NCI-H82 (cell line): ENCODE data around the gene TPO.
"Not testable (repeated sequence)": the region's sequence is repeated elsewhere in the genome, so short reads cannot be mapped to it uniquely, and the experiment has no call there.

ENCODE experiments used
- DNase-seq: peaks from one replicate; lab custom pipeline; 2025; lab: John Stamatoyannopoulos, UW

TPO gene

GRCh38 chr2:1486670-1487069, 73.4 kb downstream of the TPO start:
- DNase-seq, result no peak

- no peak for DNase-seq
Observed at GRCh38 chr2:1487758-1488157, 74.5 kb downstream of the TPO start.

GRCh38 chr2:1488181-1488671, 75.0 kb downstream of the TPO start:
- DNase-seq, result no peak

GRCh38 chr2:1488851-1489250, 75.6 kb downstream of the TPO start:
- no peak for DNase-seq

- no peak for DNase-seq
Observed at GRCh38 chr2:1489486-1489885, 76.2 kb downstream of the TPO start.

GRCh38 chr2:1490381-1490780, 77.1 kb downstream of the TPO start:
- not testable (repeated sequence) for DNase-seq

GRCh38 chr2:1491751-1492150, 78.5 kb downstream of the TPO start:
- no peak for DNase-seq

- DNase-seq, result not testable (repeated sequence)
Observed at GRCh38 chr2:1492231-1492630, 79.0 kb downstream of the TPO start.

GRCh38 chr2:1492711-1493430, 79.6 kb downstream of the TPO start:
- DNase-seq, result no peak

- no peak for DNase-seq
Observed at GRCh38 chr2:1493431-1494126, 80.3 kb downstream of the TPO start.

GRCh38 chr2:1494257-1494656, 81.0 kb downstream of the TPO start:
- DNase-seq, result no peak

- DNase-seq, result no peak
Observed at GRCh38 chr2:1494906-1495305, 81.6 kb downstream of the TPO start.

- no peak for DNase-seq
Observed at GRCh38 chr2:1495676-1496358, 82.6 kb downstream of the TPO start.

GRCh38 chr2:1496359-1496821, 83.1 kb downstream of the TPO start:
- DNase-seq, result no peak

- no peak for DNase-seq
Observed at GRCh38 chr2:1497122-1497611, 83.9 kb downstream of the TPO start.

- no peak for DNase-seq
Observed at GRCh38 chr2:1498176-1498575, 84.9 kb downstream of the TPO start.

- no peak for DNase-seq
Observed at GRCh38 chr2:1499033-1499795, 86.0 kb downstream of the TPO start.

- no peak for DNase-seq
Observed at GRCh38 chr2:1501038-1501851, 88.0 kb downstream of the TPO start.

- no peak for DNase-seq
Observed at GRCh38 chr2:1501991-1502390, 88.7 kb downstream of the TPO start.

GRCh38 chr2:1502891-1503304, 89.6 kb downstream of the TPO start:
- no peak for DNase-seq
